Measurements from ENCODE around the gene SIGLEC9.

Gene SIGLEC9

GRCh38 chr19:51124729-51125128, at the start of gene SIGLEC9:
Gene SIGLEC9 (plus strand): TSS chr19:51124906. CDS start chr19:51124975, 69 bp downstream.
- DNase-seq (ENCODE audit: low read depth), result no peak

GRCh38 chr19:51075998-51076397, 48.7 kb upstream of the SIGLEC9 start:
- no peak for DNase-seq (ENCODE audit: low read depth)

- no peak for DNase-seq (ENCODE audit: low read depth)
These were observed 48.0 kb upstream of the SIGLEC9 start for GRCh38 chr19:51076631-51077213.

- DNase-seq (ENCODE audit: low read depth), result no peak
These were observed 46.6 kb upstream of the SIGLEC9 start for GRCh38 chr19:51078104-51078503.

GRCh38 chr19:51078731-51079130, 46.0 kb upstream of the SIGLEC9 start:
- DNase-seq (ENCODE audit: low read depth), result no peak

- no peak for DNase-seq (ENCODE audit: low read depth)
These were observed 45.1 kb upstream of the SIGLEC9 start for GRCh38 chr19:51079481-51080110.

GRCh38 chr19:51081476-51081875, 43.2 kb upstream of the SIGLEC9 start:
- no peak for DNase-seq (ENCODE audit: low read depth)

GRCh38 chr19:51082611-51083010, 42.1 kb upstream of the SIGLEC9 start, which contains the start of gene KLK14:
Gene KLK14 (minus strand): TSS chr19:51082887. CDS start chr19:51082614, 273 bp downstream.
- no peak for DNase-seq (ENCODE audit: low read depth)

GRCh38 chr19:51083181-51083580, 41.5 kb upstream of the SIGLEC9 start:
- DNase-seq (ENCODE audit: low read depth), result no peak

GRCh38 chr19:51083783-51084182, 40.9 kb upstream of the SIGLEC9 start:
- no peak for DNase-seq (ENCODE audit: low read depth)

- no peak for DNase-seq (ENCODE audit: low read depth)
These were observed 40.2 kb upstream of the SIGLEC9 start for GRCh38 chr19:51084505-51084904.

GRCh38 chr19:51086153-51086850, 38.4 kb upstream of the SIGLEC9 start:
- no peak for DNase-seq (ENCODE audit: low read depth)

- no peak for DNase-seq (ENCODE audit: low read depth)
These were observed 34.9 kb upstream of the SIGLEC9 start for GRCh38 chr19:51089786-51090185.

GRCh38 chr19:51090471-51090870, 34.2 kb upstream of the SIGLEC9 start:
- peak; percentile 37 for DNase-seq (ENCODE audit: low read depth)

GRCh38 chr19:51091126-51091525, 33.6 kb upstream of the SIGLEC9 start:
- no peak for DNase-seq (ENCODE audit: low read depth)

- no peak for DNase-seq (ENCODE audit: low read depth)
These were observed 32.5 kb upstream of the SIGLEC9 start for GRCh38 chr19:51091895-51092873.

- no peak for DNase-seq (ENCODE audit: low read depth)
These were observed 31.6 kb upstream of the SIGLEC9 start for GRCh38 chr19:51093101-51093500.

- DNase-seq (ENCODE audit: low read depth), result no peak
These were observed 31.0 kb upstream of the SIGLEC9 start for GRCh38 chr19:51093510-51094345.

GRCh38 chr19:51094696-51095279, 29.9 kb upstream of the SIGLEC9 start:
- DNase-seq (ENCODE audit: low read depth), result no peak

GRCh38 chr19:51096473-51097165, 28.1 kb upstream of the SIGLEC9 start:
- DNase-seq (ENCODE audit: low read depth), result no peak
